Measurements from ENCODE around the gene ZCCHC7. TPM values are rescaled to one million over a fixed set of nuclear protein-coding genes. Genes with fewer than 3 reads are reported as not detected.

Gene ZCCHC7
- total and polyA plus RNA-seq, 2 of the 8 experiments (the other 6 are each of a cell fraction or from before 2014, with no cell fraction given): 12.2 to 27.5 TPM

GRCh38 chr9:37287317-37287716 lies 166.9 kb downstream of the ZCCHC7 start (continued):
- TF ChIP-seq TAF7 (optimal IDR thresholded peaks at IDR 0.05; ENCODE audit: borderline replicate concordance, low read depth, low read length): no peak
- no peak for TF ChIP-seq MAX (IDR thresholded peaks at IDR 0.05)
- TF ChIP-seq TBP (IDR thresholded peaks at IDR 0.05; ENCODE audit: low read depth, low read length): no peak
- no peak for TF ChIP-seq SIX5 (IDR thresholded peaks at IDR 0.05; ENCODE audit: low read depth, low read length)
- no peak for TF ChIP-seq EZH2 (IDR thresholded peaks at IDR 0.05; ENCODE audit: low read depth, low read length, severe bottlenecking)
- no peak for TF ChIP-seq KDM5A (IDR thresholded peaks at IDR 0.05; ENCODE audit: low read length)
- no peak for TF ChIP-seq GABPA (IDR thresholded peaks at IDR 0.05; ENCODE audit: borderline replicate concordance, insufficient read depth, low read length)
- TF ChIP-seq BCL11A (IDR thresholded peaks at IDR 0.05; ENCODE audit: low read depth in 2 of 2, low read length in 2 of 2): no peak
